Neural cell (in vitro differentiated cells): ENCODE results near the gene CYB561. TPM values are rescaled to one million over a fixed set of nuclear protein-coding genes. Genes with fewer than 3 reads are reported as not detected.

Experiments
- H2AFZ ChIP-seq: fragments of 200-600, 300-800 bp; sonication (generic), shearing (Covaris generic); 2 replicates; pipeline ENCODE4 v1.6.0; 2014; ENCODE audit warnings: low read depth, mild to moderate bottlenecking, antibody characterized with exemption, low read length, moderate library complexity
- H3F3A ChIP-seq: fragments of 200-600 bp; shearing (Covaris generic); 2 replicates; pipeline ENCODE4 v1.6.1; 2016; ENCODE audit warnings: mild to moderate bottlenecking, moderate library complexity, mixed read lengths, antibody characterized with exemption, low read length; ENCODE audit not compliant: insufficient read depth, poor library complexity, severe bottlenecking
- H3K27ac ChIP-seq: fragments of 200-600, 300-800 bp; sonication (generic), shearing (Covaris generic); 2 replicates; pipeline ENCODE4 v1.5.1; 2014; ENCODE audit warnings: mild to moderate bottlenecking, low read length, moderate library complexity
- H3K27me3 ChIP-seq: fragments of 300-800, 200-600 bp; sonication (generic), shearing (Covaris generic); 2 replicates; pipeline ENCODE4 v1.6.0; 2014; ENCODE audit warnings: mild to moderate bottlenecking, low read depth, low read length, moderate library complexity; ENCODE audit not compliant: insufficient read depth
- H3K36me3 ChIP-seq: fragments of 300-800, 200-600 bp; sonication (generic), shearing (Covaris generic); 2 replicates; pipeline ENCODE4 v1.5.1; 2014; ENCODE audit warnings: mild to moderate bottlenecking, antibody characterized with exemption, low read length, moderate library complexity; ENCODE audit not compliant: insufficient read depth
- H3K4me2 ChIP-seq: fragments of 300-800, 200-600 bp; sonication (generic), shearing (Covaris generic); 2 replicates; pipeline ENCODE4 v1.6.0; 2014; ENCODE audit warnings: mild to moderate bottlenecking, low read length
- H3K4me3 ChIP-seq: fragments of 300-800, 200-600 bp; sonication (generic), shearing (Covaris generic); 2 replicates; pipeline ENCODE4 v1.5.1; 2014; ENCODE audit warnings: mild to moderate bottlenecking, low read length, moderate library complexity
- H3K79me2 ChIP-seq: fragments of 200-600 bp; shearing (Covaris generic); replicated peaks from 2 replicates; pipeline ENCODE4 v1.6.0; 2014; ENCODE audit warnings: mild to moderate bottlenecking, low read length, moderate library complexity; ENCODE audit not compliant: insufficient read depth
- H3K9ac ChIP-seq: fragments of 300-800, 200-600 bp; sonication (generic), shearing (Covaris generic); 2 replicates; pipeline ENCODE4 v1.6.1; 2016; ENCODE audit warnings: mild to moderate bottlenecking, low read length, mixed read lengths
- H3K9me2 ChIP-seq: fragments of 200-600 bp; shearing (Covaris generic); 2 replicates; pipeline ENCODE4 v1.6.1; 2016; ENCODE audit warnings: mild to moderate bottlenecking, low read length, mixed read lengths; ENCODE audit not compliant: insufficient read depth
- H3K9me3 ChIP-seq: fragments of 200-600, 300-800 bp; sonication (generic), shearing (Covaris generic); 2 replicates; pipeline ENCODE4 v1.6.1; 2016; ENCODE audit warnings: mild to moderate bottlenecking, mixed run types, low read length, moderate library complexity, mixed read lengths
- H4K20me1 ChIP-seq: fragments of 200-600 bp; shearing (Covaris generic); 2 replicates; pipeline ENCODE4 v1.6.1; 2016; ENCODE audit warnings: mild to moderate bottlenecking, mixed run types; ENCODE audit not compliant: insufficient read depth
- CTCF ChIP-seq: fragments of 450-650 bp; IDR thresholded peaks from 2 replicates; pipeline ENCODE4 v1.5.1; 2014; ENCODE audit warnings: antibody characterized with exemption, mild to moderate bottlenecking, moderate library complexity; ENCODE audit not compliant: poor library complexity, severe bottlenecking
- EP300 ChIP-seq: fragments of 450-650 bp; conservative IDR thresholded peaks from 2 replicates; pipeline ENCODE4 v1.6.1; 2014; ENCODE audit warnings: antibody characterized with exemption, mild to moderate bottlenecking, moderate library complexity; ENCODE audit not compliant: poor library complexity, severe bottlenecking
- EZH2 ChIP-seq: fragments of 200-600, 300-800 bp; shearing (Covaris generic), sonication (generic); IDR thresholded peaks from 2 replicates; pipeline ENCODE4 v1.6.1; 2014; ENCODE audit warnings: antibody characterized with exemption, low read length, borderline replicate concordance, mild to moderate bottlenecking; ENCODE audit not compliant: insufficient read depth, poor library complexity, severe bottlenecking
- MXI1 ChIP-seq: fragments of 450-650 bp; conservative IDR thresholded peaks from 2 replicates; pipeline ENCODE4 v1.6.1; 2014; ENCODE audit warnings: antibody characterized with exemption, mild to moderate bottlenecking; ENCODE audit not compliant: poor library complexity, severe bottlenecking
- POLR2AphosphoS5 ChIP-seq: IDR thresholded peaks from 2 replicates; pipeline ENCODE4 v1.6.1; 2012
- RAD21 ChIP-seq: fragments of 450-650 bp; conservative IDR thresholded peaks from 2 replicates; pipeline ENCODE4 v1.6.1; 2014; ENCODE audit warnings: antibody characterized with exemption, mild to moderate bottlenecking, moderate library complexity
- SMC3 ChIP-seq: fragments of 450-650 bp; conservative IDR thresholded peaks from 2 replicates; pipeline ENCODE4 v1.6.1; 2014; ENCODE audit warnings: antibody characterized with exemption, mild to moderate bottlenecking, moderate library complexity; ENCODE audit not compliant: poor library complexity
- TAF1 ChIP-seq: IDR thresholded peaks from 2 replicates; pipeline ENCODE4 v1.6.1; 2012; ENCODE audit warnings: low read depth
- polyA plus RNA-seq: library from polyadenylated mRNA; depleted of rRNA; stranded (reverse); fragments of >200 nt; gene quantifications from 2 replicates; pipeline ENCODE4 v1.2.3, GENCODE V29; 2014
- TF ChIP-seq, protein P1 (sequence below): IDR thresholded peaks from 2 replicates; pipeline ENCODE4 v1.6.1; 2012; ENCODE audit warnings: borderline replicate concordance

CYB561 gene
- polyA plus RNA-seq, 1 donor from 2014 or later: 15.7 TPM

DNA sequence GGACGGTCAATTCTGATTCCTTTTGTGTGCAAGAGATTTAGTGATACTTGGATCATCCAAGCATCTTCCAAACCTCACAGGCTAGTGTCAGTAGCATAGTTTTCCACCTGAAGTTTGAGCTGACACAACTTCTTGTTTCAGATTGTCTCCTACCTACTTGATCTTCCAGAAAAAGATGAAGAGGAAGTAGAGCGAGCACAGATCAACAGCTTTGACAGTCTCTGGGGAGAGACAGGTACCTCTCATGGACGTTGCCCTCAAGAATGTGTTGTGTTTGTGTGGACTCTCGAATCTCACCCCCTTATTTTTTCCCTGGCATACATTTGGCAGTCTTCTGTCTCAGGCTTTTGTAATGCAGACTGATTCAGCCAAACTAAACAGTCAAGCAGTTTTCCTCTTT is 47.4 kb downstream of the CYB561 start:
- Histone ChIP-seq H3K4me3 (no peak overlapping the region), H3K9me2 (no peaks in the 10 kb centered on the region), H3F3A (no peaks in the 10 kb centered on the region), H3K79me2 (no peaks in the 10 kb centered on the region), H3K27me3 (no peaks in the 10 kb centered on the region), H3K27ac (no peak overlapping the region), H3K4me2 (no peak overlapping the region), H3K9ac (no peak overlapping the region), H3K9me3 (no peaks in the 10 kb centered on the region), H2AFZ (no peak overlapping the region), H4K20me1 (no peaks in the 10 kb centered on the region), H3K36me3 (peaks cover 11% of the 10 kb centered on the region)
- TF ChIP-seq EP300 (no peak), MXI1 (no peak), TAF1 (no peak), EZH2 (no peak), POLR2AphosphoS5 (no peak), CTCF (no peak), SMC3 (no peak), RAD21 (no peak)
- TF ChIP-seq, protein P1, sequence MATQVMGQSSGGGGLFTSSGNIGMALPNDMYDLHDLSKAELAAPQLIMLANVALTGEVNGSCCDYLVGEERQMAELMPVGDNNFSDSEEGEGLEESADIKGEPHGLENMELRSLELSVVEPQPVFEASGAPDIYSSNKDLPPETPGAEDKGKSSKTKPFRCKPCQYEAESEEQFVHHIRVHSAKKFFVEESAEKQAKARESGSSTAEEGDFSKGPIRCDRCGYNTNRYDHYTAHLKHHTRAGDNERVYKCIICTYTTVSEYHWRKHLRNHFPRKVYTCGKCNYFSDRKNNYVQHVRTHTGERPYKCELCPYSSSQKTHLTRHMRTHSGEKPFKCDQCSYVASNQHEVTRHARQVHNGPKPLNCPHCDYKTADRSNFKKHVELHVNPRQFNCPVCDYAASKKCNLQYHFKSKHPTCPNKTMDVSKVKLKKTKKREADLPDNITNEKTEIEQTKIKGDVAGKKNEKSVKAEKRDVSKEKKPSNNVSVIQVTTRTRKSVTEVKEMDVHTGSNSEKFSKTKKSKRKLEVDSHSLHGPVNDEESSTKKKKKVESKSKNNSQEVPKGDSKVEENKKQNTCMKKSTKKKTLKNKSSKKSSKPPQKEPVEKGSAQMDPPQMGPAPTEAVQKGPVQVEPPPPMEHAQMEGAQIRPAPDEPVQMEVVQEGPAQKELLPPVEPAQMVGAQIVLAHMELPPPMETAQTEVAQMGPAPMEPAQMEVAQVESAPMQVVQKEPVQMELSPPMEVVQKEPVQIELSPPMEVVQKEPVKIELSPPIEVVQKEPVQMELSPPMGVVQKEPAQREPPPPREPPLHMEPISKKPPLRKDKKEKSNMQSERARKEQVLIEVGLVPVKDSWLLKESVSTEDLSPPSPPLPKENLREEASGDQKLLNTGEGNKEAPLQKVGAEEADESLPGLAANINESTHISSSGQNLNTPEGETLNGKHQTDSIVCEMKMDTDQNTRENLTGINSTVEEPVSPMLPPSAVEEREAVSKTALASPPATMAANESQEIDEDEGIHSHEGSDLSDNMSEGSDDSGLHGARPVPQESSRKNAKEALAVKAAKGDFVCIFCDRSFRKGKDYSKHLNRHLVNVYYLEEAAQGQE: no peak

GRCh38 chr17:63395075-63395805 is 50.9 kb downstream of the CYB561 start:
- TF ChIP-seq TAF1: no peak
- no peak for TF ChIP-seq CTCF
- TF ChIP-seq, protein P1: no peak
- no peak overlapping the region for H3K9ac ChIP-seq

More at GRCh38 chr17:63395075-63395805, 50.9 kb downstream of the CYB561 start:
- Histone ChIP-seq H3F3A (no peaks in the 10 kb centered on the region), H2AFZ (no peak overlapping the region), H4K20me1 (no peaks in the 10 kb centered on the region), H3K4me3 (no peak overlapping the region), H3K27me3 (no peaks in the 10 kb centered on the region), H3K79me2 (no peaks in the 10 kb centered on the region), H3K9me2 (no peaks in the 10 kb centered on the region), H3K36me3 (peaks cover 12% of the 10 kb centered on the region), H3K9me3 (no peaks in the 10 kb centered on the region), H3K27ac (no peak overlapping the region), H3K4me2 (no peak overlapping the region)
